K562 (cell line): Measurements from ENCODE around the gene NMT1. TPM values are rescaled to one million over a fixed set of nuclear protein-coding genes. Genes with fewer than 3 reads are reported as not detected.

ENCODE experiments used
- BRD9 ChIP-seq: fragments of 450-650 bp; IDR thresholded peaks from 2 replicates; pipeline ENCODE4 v1.6.1; 2018; ENCODE audit warnings: low read depth; ENCODE audit not compliant: partially characterized antibody
- DMBX1 ChIP-seq: fragments of 250-450 bp; sonication (Bioruptor Pico); IDR thresholded peaks from 2 replicates; pipeline ENCODE4 v1.8.0; 2022; ENCODE audit warnings: inconsistent platforms, mild to moderate bottlenecking, moderate library complexity, borderline replicate concordance
- ESRRA ChIP-seq: fragments of 450-650 bp; IDR thresholded peaks from 2 replicates; pipeline ENCODE4 v1.6.1; 2014; ENCODE audit warnings: low read depth, mild to moderate bottlenecking, moderate library complexity, borderline replicate concordance
- GABPA ChIP-seq: fragments of 200-800 bp; sonication (Bioruptor generic); conservative IDR thresholded peaks from 2 replicates; pipeline ENCODE4 v1.6.1; 2016; ENCODE audit warnings: low read depth, missing genetic modification characterization, missing compliant biosample characterization
- NFIC ChIP-seq: fragments of 450-650 bp; IDR thresholded peaks from 2 replicates; pipeline ENCODE4 v1.6.1; 2017; ENCODE audit warnings: mild to moderate bottlenecking, inconsistent platforms
- RBM22 ChIP-seq: fragments of 200-400 bp; formaldehyde crosslinking; IDR thresholded peaks from 2 replicates; pipeline ENCODE4 v1.6.1; 2018; ENCODE audit warnings: low read length, low read depth; ENCODE audit not compliant: poor library complexity, severe bottlenecking
- TOE1 ChIP-seq, 2 experiments: fragments of 450-650 bp in 1 of 2; sonication (generic) in 1 of 2; formaldehyde crosslinking in 1 of 2; IDR thresholded peaks; 2 replicates each; pipeline versions ENCODE4 v1.7.1 to v1.8.0; 2016 to 2022; ENCODE audit warnings: borderline replicate concordance in 2 of 2, mild to moderate bottlenecking in 2 of 2, antibody characterized with exemption in 1 of 2, inconsistent platforms in 1 of 2, low read depth in 1 of 2, missing genetic modification reagents in 1 of 2, moderate library complexity in 1 of 2
- ZNF121 ChIP-seq: sonication (generic); formaldehyde crosslinking; conservative IDR thresholded peaks from 2 replicates; pipeline ENCODE4 v1.8.0; 2022; ENCODE audit warnings: missing genetic modification reagents
- ZNF444 ChIP-seq: fragments of 250-450 bp; sonication (Bioruptor Pico); IDR thresholded peaks from 2 replicates; pipeline ENCODE4 v1.4.0; 2020; ENCODE audit warnings: mild to moderate bottlenecking, moderate library complexity
- ZNF79 ChIP-seq: fragments of 250-450 bp; sonication (Bioruptor Pico); IDR thresholded peaks from 2 replicates; pipeline ENCODE4 v1.4.0; 2020; ENCODE audit warnings: low read depth, mild to moderate bottlenecking, moderate library complexity
- polyA plus RNA-seq, 8 experiments: library from polyadenylated mRNA; depleted of rRNA in 4 of 8; stranded (reverse) in 5 of 8; unstranded in 3 of 8; fragments of >200 nt; fragmentation: Nextera tagmentation in 2 of 8; fragmentation: Illumina TruSeq in 1 of 8; extraction: Ambion mirVana in 2 of 8; extraction: Trizol in 1 of 8; gene quantifications; 2 replicates each; pipeline versions ENCODE4 v1.2.1 to v1.2.3, GENCODE V29; 2011 to 2014; ENCODE audit warnings: inconsistent platforms in 1 of 8, missing spikeins in 1 of 8
- total RNA-seq, 7 experiments: library from RNA; depleted of rRNA in 6 of 7; stranded (reverse); fragments of >200 nt in 6 of 7; fragmentation: Illumina TruSeq in 2 of 7; extraction: Trizol in 2 of 7; gene quantifications; 2 replicates each; pipeline versions ENCODE4 v1.2.1 to v1.2.3, GENCODE V29; 2011 to 2021; ENCODE audit warnings: low replicate concordance in 1 of 7
- TF ChIP-seq, protein P1 (sequence below), 2 experiments: fragments of 450-650 bp; IDR thresholded peaks; 2 replicates each; pipeline ENCODE4 v1.6.1; 2016; ENCODE audit warnings: mild to moderate bottlenecking in 2 of 2, borderline replicate concordance in 1 of 2, low read depth in 1 of 2, moderate library complexity in 1 of 2
- TF ChIP-seq, protein P2 (sequence below): fragments of 250-450 bp; sonication (Bioruptor Pico); IDR thresholded peaks from 2 replicates; pipeline ENCODE4 v1.4.0; 2020

Gene NMT1
- total and polyA plus RNA-seq, 9 of the 15 experiments (the other 6 are each of a cell fraction or from before 2014, with no cell fraction given), result 86.7 to 569 (median 213) TPM

DNA sequence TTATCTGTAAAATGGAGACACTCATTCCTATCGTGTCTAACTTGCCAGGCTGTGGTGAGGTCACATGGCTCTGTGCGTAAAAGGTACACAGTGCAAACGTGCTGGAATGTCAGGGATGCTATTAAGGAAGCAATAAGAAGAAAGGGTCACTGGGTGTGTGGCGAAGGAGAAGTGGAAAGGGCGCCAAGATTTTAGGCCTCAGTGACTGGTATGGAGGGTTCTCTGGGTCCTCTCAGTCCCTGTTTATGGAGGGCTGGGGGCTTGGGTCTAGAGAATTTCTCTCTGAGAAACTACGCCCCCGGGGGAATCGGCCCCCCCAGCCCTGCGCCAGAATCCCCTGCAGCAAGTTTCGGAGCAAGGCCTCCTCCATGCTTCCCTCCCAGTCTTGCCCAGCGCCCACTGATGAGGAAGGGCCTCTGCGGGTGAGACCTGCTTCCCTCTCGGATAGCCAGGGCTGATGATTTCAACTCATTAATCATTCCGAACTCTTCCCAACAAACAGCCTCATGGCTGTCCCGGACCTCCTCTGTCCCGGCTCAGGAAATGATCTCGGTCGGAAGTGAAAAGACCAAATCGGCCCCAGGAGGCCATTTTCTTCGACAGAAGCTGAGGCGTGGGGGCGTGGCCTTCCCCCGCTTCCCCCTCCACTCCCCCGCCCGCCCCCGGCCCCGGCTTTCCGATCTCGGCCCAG, 85.9 kb downstream of the NMT1 start (continued):
- TF ChIP-seq, protein P1, sequence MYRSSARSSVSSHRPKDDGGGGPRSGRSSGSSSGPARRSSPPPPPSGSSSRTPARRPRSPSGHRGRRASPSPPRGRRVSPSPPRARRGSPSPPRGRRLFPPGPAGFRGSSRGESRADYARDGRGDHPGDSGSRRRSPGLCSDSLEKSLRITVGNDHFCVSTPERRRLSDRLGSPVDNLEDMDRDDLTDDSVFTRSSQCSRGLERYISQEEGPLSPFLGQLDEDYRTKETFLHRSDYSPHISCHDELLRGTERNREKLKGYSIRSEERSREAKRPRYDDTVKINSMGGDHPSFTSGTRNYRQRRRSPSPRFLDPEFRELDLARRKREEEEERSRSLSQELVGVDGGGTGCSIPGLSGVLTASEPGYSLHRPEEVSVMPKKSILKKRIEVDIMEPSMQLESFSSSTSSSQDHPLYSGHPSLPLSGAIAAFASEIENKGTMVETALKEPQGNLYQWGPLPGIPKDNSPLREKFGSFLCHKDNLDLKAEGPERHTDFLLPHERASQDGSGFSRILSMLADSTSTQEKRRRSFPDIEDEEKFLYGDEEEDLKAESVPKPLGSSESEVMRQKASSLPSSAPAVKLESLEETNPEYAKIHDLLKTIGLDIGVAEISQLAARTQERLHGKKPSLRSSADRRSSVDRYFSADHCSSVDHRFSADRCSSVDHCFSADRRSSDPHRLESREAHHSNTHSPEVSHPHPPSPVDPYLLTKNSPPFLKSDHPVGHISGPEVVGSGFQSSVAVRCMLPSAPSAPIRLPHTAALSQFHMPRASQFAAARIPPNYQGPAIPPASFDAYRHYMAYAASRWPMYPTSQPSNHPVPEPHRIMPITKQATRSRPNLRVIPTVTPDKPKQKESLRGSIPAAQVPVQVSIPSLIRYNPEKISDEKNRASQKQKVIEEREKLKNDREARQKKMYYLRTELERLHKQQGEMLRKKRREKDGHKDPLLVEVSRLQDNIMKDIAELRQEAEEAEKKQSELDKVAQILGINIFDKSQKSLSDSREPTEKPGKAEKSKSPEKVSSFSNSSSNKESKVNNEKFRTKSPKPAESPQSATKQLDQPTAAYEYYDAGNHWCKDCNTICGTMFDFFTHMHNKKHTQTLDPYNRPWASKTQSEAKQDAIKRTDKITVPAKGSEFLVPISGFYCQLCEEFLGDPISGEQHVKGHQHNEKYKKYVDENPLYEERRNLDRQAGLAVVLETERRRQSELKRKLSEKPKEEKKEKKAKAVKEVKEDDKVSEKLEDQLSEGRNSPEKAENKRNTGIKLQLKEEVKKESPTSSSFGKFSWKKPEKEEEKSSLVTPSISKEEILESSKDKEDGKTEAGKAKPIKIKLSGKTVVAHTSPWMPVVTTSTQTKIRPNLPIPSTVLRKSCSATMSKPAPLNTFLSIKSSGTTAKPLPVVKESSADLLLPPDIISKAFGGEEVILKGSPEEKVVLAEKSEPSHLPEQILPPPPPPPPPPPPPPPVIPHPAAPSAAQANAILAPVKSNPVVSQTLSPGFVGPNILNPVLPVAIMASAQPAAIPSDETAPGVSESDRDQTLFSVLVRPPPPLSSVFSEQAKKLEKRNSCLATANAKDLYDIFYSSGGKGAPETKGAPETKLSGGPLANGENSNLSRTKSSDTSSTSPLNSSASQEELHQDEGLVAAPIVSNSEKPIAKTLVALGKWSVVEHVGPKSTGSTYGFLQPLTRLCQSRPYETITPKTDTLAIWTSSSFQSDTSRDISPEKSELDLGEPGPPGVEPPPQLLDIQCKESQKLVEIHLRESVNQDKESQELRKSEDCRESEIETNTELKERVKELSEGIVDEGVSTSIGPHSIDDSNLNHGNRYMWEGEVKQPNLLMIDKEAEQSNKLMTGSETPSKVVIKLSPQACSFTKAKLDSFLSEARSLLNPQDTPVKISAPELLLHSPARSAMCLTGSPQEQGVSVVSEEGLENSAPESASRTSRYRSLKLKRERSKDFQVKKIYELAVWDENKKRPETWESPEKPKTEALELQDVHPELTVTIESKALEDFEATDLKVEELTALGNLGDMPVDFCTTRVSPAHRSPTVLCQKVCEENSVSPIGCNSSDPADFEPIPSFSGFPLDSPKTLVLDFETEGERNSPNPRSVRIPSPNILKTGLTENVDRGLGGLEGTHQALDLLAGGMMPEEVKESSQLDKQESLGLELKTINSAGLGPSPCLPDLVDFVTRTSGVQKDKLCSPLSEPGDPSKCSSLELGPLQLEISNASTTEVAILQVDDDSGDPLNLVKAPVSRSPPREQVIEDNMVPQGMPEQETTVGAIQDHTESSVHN (IDR thresholded peaks at IDR 0.05; ENCODE audit: borderline replicate concordance in 1 of 2, low read depth in 1 of 2), result 0 out of 4 replicates have a peak, but pooled peaks of 1 of the 2 experiments have one; percentile 25
- TF ChIP-seq NFIC (0 out of 2 replicates have a peak, but pooled peaks have one; percentile 1), ZNF444 (CRISPR knock-in tag) (peak; percentile 75; the same call in 1 of the 2 replicates), ZNF79 (0 out of 2 replicates have a peak, but pooled peaks have one; percentile 52), RBM22 (peak; percentile 21), BRD9 (peak; percentile 82), TOE1 (IDR thresholded peaks at IDR 0.05; ENCODE audit: borderline replicate concordance) (peak; percentile 11; the same call in 1 of the 2 replicates), TOE1 (CRISPR knock-in tag; IDR thresholded peaks at IDR 0.05; ENCODE audit: borderline replicate concordance, low read depth) (no peak), ESRRA (peak; percentile 83), ZNF121 (CRISPR knock-in tag) (no peak), DMBX1 (CRISPR knock-in tag) (peak; percentile 70), GABPA (tag) (peak; percentile 67)
- TF ChIP-seq, protein P2, sequence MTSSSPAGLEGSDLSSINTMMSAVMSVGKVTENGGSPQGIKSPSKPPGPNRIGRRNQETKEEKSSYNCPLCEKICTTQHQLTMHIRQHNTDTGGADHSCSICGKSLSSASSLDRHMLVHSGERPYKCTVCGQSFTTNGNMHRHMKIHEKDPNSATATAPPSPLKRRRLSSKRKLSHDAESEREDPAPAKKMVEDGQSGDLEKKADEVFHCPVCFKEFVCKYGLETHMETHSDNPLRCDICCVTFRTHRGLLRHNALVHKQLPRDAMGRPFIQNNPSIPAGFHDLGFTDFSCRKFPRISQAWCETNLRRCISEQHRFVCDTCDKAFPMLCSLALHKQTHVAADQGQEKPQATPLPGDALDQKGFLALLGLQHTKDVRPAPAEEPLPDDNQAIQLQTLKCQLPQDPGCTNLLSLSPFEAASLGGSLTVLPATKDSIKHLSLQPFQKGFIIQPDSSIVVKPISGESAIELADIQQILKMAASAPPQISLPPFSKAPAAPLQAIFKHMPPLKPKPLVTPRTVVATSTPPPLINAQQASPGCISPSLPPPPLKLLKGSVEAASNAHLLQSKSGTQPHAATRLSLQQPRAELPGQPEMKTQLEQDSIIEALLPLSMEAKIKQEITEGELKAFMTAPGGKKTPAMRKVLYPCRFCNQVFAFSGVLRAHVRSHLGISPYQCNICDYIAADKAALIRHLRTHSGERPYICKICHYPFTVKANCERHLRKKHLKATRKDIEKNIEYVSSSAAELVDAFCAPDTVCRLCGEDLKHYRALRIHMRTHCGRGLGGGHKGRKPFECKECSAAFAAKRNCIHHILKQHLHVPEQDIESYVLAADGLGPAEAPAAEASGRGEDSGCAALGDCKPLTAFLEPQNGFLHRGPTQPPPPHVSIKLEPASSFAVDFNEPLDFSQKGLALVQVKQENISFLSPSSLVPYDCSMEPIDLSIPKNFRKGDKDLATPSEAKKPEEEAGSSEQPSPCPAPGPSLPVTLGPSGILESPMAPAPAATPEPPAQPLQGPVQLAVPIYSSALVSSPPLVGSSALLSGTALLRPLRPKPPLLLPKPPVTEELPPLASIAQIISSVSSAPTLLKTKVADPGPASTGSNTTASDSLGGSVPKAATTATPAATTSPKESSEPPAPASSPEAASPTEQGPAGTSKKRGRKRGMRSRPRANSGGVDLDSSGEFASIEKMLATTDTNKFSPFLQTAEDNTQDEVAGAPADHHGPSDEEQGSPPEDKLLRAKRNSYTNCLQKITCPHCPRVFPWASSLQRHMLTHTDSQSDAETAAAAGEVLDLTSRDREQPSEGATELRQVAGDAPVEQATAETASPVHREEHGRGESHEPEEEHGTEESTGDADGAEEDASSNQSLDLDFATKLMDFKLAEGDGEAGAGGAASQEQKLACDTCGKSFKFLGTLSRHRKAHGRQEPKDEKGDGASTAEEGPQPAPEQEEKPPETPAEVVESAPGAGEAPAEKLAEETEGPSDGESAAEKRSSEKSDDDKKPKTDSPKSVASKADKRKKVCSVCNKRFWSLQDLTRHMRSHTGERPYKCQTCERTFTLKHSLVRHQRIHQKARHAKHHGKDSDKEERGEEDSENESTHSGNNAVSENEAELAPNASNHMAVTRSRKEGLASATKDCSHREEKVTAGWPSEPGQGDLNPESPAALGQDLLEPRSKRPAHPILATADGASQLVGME (CRISPR knock-in tag), result 0 out of 2 replicates have a peak, but pooled peaks have one; percentile 38
